Inflammatory macrophage treated with lipopolysaccharide for 4 hours (primary cell): ENCODE results near the gene DDX49.
A peak's percentile ranks its signal among the peaks of the same experiment; 100 is the strongest.

ENCODE experiments used
- DNase-seq: peaks from one replicate; pipeline ENCODE4 v3.0.0-alpha.2; 2020

Gene DDX49, protein sequence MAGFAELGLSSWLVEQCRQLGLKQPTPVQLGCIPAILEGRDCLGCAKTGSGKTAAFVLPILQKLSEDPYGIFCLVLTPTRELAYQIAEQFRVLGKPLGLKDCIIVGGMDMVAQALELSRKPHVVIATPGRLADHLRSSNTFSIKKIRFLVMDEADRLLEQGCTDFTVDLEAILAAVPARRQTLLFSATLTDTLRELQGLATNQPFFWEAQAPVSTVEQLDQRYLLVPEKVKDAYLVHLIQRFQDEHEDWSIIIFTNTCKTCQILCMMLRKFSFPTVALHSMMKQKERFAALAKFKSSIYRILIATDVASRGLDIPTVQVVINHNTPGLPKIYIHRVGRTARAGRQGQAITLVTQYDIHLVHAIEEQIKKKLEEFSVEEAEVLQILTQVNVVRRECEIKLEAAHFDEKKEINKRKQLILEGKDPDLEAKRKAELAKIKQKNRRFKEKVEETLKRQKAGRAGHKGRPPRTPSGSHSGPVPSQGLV

DNA sequence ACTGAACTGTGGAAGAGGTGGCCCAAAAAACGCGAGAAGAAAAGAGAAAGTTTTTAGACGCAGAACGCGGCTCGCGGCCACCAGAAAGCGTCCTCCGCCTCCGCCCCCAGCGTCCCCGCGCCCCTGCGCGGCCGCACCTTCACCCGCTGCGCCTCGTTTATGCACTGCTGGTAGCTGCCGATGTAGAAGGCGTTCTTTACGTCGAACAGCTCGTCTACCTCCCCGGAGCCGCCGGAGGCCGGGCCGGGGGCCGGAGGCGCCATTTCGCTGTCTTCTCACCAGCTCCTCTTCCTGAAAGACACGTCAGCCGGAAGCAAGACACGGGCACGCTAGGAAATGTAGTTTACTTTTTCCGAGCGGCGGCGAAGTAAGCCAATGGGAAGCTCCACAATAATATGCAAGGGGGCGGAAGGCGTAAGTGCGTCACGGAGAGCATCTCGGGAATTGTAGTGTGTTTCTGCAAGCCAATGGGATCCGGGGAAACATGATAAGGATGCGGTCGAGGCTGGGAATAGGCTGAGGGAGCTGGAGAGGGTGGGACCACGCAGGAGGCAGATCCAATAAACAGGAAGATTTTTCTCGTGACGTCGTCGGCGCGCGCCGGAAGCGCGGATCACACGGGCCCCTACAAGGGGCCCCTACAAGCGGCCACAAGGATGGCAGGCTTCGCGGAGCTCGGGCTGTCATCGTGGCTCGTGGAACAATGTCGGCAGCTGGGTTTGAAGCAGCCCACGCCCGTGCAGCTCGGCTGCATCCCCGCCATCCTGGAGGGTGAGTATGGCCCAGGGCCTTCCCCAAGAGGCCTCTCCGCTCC, at the start of gene DDX49, which contains the start of gene COPE:
Gene DDX49 (plus strand): TSS at position 630 of the 814 bp plus-strand sequence. CDS start 27 bp downstream, at position 657.
Gene COPE (minus strand): TSS at position 302 of the 814 bp plus-strand sequence. CDS start 39 bp downstream, at position 263.
- peak; percentile 100 for DNase-seq

GRCh38 chr19:18869781-18870530, 49.6 kb upstream of the DDX49 start:
- DNase-seq, result no peak

DNA sequence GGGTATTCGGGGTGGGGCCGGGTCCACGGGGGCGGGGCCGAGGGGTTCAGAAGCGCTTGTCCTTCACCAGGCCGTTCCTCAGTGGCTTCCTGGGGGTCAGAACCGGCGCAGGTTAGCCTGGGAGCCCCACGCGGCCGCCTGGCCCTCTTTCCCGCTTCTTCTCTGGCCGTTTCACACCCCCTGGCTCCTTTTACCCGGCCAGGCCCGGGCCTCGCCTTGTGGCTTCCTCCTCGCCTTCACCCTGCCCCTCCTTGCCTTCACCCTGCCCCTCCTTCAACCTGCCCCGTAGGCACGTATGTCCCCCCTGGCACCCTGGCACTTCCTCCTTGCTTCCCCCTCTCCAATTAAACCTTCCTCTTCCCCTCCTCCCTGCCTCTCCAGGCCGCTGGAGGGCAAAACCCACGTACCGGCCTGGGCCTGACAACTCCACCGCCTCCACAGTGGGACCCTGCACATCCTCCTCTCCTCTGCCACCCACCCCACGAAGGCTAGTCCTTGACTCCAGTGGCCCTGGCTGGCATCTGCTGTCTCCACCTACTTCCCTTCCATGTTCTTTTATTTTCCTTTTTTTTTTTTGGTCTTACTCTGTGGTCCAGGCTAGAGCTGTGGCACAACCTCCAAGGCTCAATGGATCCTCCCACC, 48.9 kb upstream of the DDX49 start:
- DNase-seq, result no peak

- no peak for DNase-seq
Observed at GRCh38 chr19:18871543-18871942, 48.0 kb upstream of the DDX49 start.

DNA sequence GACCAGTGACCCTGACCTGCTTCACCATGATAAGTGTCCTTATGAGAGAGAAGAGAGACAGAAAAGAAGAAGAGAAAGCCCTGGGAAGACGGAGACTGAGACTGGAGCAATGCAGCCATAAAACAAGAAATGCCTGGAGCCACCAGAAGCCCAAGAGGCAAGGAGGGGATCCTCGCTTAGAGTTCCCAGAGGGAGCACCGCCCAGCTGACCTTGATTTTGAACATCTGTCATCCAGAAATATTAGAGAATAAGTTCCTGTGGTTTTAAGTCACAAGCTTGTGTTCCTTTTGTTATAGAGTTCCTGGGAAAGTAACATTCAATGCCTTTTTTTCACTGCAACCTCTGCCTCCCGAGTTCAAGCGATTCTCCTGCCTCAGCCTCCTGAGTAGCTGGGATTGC, 43.8 kb upstream of the DDX49 start:
- no peak for DNase-seq

GRCh38 chr19:18876865-18877264, 42.6 kb upstream of the DDX49 start:
- DNase-seq, result no peak

- DNase-seq, result no peak
Observed at GRCh38 chr19:18878058-18878797, 41.3 kb upstream of the DDX49 start.

GRCh38 chr19:18878858-18879578, 40.5 kb upstream of the DDX49 start:
- no peak for DNase-seq

DNA sequence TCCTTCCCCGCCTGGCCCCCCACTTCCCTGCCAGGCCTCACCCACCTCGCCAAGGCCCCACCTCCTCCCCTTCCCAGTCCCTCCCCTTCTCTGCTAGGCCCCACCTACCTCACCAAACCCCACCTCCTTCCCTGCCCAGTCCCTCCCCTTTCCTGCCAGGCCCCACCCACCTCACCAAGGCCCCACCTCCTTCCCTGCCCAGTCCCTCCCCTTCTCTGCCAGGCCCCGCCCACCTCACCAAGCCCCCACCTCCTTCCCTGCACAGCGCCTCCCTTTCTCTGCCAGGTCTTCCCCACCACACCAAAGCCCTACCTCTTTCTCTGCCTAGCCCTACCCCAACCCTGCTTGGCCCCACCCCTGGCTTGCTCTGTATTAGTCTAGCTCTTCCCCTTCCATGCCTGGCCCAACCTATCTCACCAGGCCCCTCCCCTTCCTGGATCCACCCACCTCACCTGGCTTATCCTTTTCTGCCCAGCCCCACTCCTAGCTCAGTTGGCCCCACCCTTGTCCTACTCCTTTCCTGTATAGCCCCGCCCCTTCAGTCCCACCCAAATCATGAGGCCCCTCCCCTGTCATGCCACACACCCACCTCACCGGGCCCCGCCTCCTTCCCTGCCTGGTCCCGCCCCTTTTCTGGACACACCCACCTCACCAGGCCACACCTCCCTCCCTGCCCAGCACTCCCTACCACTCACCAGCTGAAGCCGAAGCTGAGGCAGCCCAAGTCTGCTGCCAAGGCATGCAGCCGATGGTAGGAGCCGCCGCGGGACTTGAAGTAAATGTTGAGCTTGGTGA, 39.7 kb upstream of the DDX49 start:
- DNase-seq, result no peak

DNA sequence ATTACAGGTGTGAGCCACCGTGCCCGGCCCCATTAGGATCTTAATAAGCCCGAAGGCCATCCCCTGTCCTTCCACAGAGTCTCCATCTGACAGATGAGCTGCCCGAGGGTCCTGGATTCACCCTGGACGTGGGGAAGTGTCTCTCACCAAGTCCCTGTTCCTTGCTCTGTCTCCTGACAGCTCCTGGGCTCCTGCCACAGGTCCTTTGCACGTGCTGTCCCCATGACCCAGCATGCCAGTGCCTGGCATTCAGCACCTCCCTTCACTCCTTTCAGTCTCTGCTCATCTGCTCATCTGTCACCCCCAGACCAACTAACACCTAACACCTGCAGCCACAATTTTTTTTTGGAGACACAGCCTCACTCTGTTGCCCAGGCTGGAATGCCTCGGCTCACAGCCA, 38.0 kb upstream of the DDX49 start:
- DNase-seq, result no peak

DNA sequence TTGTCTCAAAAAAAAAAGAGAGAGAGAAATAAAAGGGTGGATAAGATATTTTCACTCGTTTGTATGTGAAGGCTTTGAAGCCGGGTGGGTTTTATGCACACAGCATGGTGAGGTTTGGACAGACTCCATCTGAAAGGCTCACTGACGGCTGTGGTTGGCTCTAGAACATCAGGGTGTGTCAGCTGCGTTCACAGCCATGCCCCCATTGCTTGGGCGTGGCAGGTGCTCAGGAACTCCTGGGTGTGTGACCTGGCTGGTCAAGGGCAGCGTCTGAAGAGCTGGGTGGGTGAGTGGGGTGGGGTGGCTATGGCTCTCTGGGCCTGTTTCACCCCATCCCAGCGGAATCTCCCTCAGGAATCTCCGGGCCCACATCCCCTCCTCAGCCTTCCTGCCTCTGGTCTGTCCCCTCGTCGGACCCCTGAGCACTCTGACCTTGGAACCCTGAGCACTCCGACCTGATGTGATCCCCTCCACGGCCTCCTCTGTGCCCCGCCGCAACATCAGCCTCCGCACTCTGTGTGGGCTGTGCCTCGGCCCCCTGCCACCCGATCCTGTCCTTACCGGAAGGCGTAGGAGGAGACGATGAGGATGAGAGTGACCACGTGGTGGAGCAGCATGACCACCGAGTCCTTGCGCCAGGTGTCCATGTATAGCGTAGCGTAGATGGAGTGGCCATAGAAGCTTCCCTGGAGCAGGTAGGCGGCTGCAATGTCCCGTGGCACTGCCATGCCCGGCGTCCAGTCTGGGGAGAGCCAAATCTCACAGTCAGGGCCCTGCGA, 35.8 kb upstream of the DDX49 start:
- no peak for DNase-seq

DNA sequence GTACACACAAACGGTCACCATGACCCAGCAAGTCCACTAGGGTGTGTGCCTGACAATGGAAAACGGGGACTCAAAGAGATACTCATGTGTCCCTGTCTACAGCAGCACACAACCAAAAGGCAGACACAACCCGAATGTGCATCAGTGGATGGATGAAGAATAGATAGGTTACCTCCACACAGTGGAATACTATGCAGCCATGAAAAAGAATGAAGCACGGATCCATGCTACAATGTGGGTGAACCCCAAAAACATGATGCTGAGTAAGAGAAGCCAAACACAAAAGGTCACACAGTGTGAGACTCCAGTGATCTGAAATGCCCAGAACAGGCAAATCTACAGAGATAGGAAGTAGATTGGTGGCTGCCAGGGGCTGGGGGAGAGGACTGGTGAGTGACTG, 32.5 kb upstream of the DDX49 start:
- DNase-seq, result no peak

GRCh38 chr19:18889949-18890745, 29.4 kb upstream of the DDX49 start:
- no peak for DNase-seq

GRCh38 chr19:18893587-18894253, 25.8 kb upstream of the DDX49 start:
- DNase-seq, result no peak

- DNase-seq, result no peak
Observed at GRCh38 chr19:18894254-18895037, 25.1 kb upstream of the DDX49 start.

DNA sequence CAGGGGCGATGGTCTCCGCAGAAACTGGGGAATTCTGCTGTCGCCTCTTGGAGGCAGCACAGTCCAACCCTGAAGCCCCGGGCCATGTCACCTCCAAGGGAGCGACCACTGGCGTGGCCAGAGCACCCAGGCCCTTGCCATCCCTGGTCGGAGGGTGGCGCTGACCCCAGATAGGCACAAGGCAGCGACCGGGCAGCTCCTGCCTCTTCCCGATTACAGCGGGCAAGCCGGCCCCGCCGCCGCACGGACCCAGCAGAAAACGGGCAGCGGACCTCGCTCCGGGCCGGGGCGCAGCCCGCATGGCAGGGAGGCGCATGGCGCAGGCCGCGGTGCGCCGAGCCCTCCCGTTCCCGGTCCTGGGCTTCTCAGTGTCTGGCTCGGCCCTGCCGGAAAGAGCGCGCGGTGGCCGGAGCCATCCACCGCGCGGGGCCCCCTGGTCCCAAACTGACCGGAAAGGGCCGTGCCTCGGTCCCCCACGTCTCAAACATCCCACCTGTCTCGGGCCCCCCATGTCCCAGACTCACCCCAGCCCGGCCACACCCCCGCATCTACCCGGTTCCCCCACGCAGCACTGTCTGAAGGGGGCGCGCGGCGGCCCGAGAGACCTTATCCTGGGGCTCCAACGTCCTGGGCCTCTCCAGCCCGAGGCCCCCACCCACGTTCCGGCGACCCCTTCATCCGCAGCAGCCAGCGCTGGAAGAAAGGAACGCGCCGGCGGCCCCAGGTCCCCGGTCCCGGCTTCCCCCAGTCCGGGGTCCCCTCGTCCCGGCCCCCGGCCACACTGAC, 24.3 kb upstream of the DDX49 start:
- peak; percentile 43 for DNase-seq
